H1 (cell line): ENCODE measurements around the gene CCDC91. TPM values are rescaled to one million over a fixed set of nuclear protein-coding genes. Genes with fewer than 3 reads are reported as not detected.
A peak's percentile ranks its signal among the peaks of the same experiment; 100 is the strongest.

Experiments used
- CBX5 ChIP-seq: fragments of 300-800, 300-1000 bp; sonication (generic); IDR thresholded peaks from 2 replicates; pipeline ENCODE4 v1.7.1; 2016; ENCODE audit warnings: antibody characterized with exemption, low read length, low read depth
- CREB1 ChIP-seq: IDR thresholded peaks from 2 replicates; pipeline ENCODE4 v1.6.1; 2012; ENCODE audit warnings: inconsistent platforms
- E2F6 ChIP-seq: IDR thresholded peaks from 2 replicates; pipeline ENCODE4 v1.6.1; 2012; ENCODE audit warnings: inconsistent platforms
- EGR1 ChIP-seq: IDR thresholded peaks from 2 replicates; pipeline ENCODE4 v1.6.1; 2011; ENCODE audit warnings: low read depth, low read length, borderline replicate concordance
- JUN ChIP-seq: IDR thresholded peaks from 2 replicates; pipeline ENCODE4 v1.6.1; 2011; ENCODE audit warnings: low read depth, mild to moderate bottlenecking, improper control_type of control experiment, low read length
- POU5F1 ChIP-seq: IDR thresholded peaks from 2 replicates; pipeline ENCODE4 v1.6.1; 2011; ENCODE audit warnings: low read depth, mild to moderate bottlenecking, low read length, moderate library complexity
- USF2 ChIP-seq: IDR thresholded peaks from 2 replicates; pipeline ENCODE4 v1.6.1; 2011; ENCODE audit warnings: low read length, improper control_type of control experiment
- polyA plus RNA-seq, 7 experiments: library from polyadenylated mRNA; depleted of rRNA in 3 of 7; stranded (reverse) in 5 of 7; unstranded in 2 of 7; fragments of >200 nt in 5 of 7; fragments of 200-250 nt in 2 of 7; gene quantifications; 1 replicate in 5 of 7; 2 replicates in 1 of 7; 4 replicates in 1 of 7; pipeline versions ENCODE4 v1.2.1 to v1.2.3, GENCODE V29; 2011 to 2013; ENCODE audit warnings: missing spikeins in 2 of 7, mixed read lengths in 2 of 7
- total RNA-seq: library from RNA; stranded (reverse); fragmentation: NEBNext Ultra II Directional; extraction: Animal tissue kit (Norgen Biotek cat#: 25700); gene quantifications from 2 replicates; pipeline ENCODE4 v1.2.1, GENCODE V29; 2021

The CCDC91 gene
- total and polyA plus RNA-seq, 2 of the 8 experiments (the other 6 are each of a cell fraction or from before 2014, with no cell fraction given) = 8.6 to 23.1 TPM

GRCh38 chr12:28190321-28191050 lies at the start of gene CCDC91 (continued):
- TF ChIP-seq CREB1 (peak; percentile 53), JUN (no peak), EGR1 (no peak), POU5F1 (no peak), CBX5 (no peak), USF2 (peak; percentile 92), E2F6 (peak; percentile 87)
- TF ChIP-seq, all 59 proteins: peak for 21
